Nephron (organoid): Measurements from ENCODE around the gene FAAP100.

Source experiments
- H3K27ac Mint-ChIP-seq, 3 experiments: 2 replicates each; pipeline ENCODE4 v1.8.0; 2020; ENCODE audit warnings: mixed read lengths in 3 of 3, mild to moderate bottlenecking in 2 of 3, moderate library complexity in 1 of 3
- H3K27me3 Mint-ChIP-seq: 2 replicates; pipeline ENCODE4 v1.8.0; 2021; ENCODE audit warnings: low read depth, mild to moderate bottlenecking, moderate library complexity, mixed read lengths
- H3K36me3 Mint-ChIP-seq: 2 replicates; pipeline ENCODE4 v1.8.0; 2020; ENCODE audit warnings: low read depth, mixed read lengths
- H3K4me1 Mint-ChIP-seq: 2 replicates; pipeline ENCODE4 v1.8.0; 2020; ENCODE audit warnings: mixed read lengths
- H3K4me3 Mint-ChIP-seq, 3 experiments: 2 replicates each; pipeline ENCODE4 v1.8.0; 2020; ENCODE audit warnings: mild to moderate bottlenecking in 3 of 3, mixed read lengths in 3 of 3, moderate library complexity in 2 of 3
- H3K9me3 Mint-ChIP-seq: 2 replicates; pipeline ENCODE4 v1.8.0; 2020; ENCODE audit warnings: mixed read lengths
- CTCF ChIP-seq, 3 experiments: fragments of 200-600 bp; sonication (generic); IDR thresholded peaks; one replicate each; pipeline ENCODE4 v1.5.0; 2021; ENCODE audit warnings: antibody characterized with exemption in 3 of 3; ENCODE audit not compliant: unreplicated experiment in 3 of 3

Gene FAAP100

GRCh38 chr17:81552244-81553017 lies at the start of gene FAAP100:
FAAP100 (minus strand) TSS chr17:81552353; CDS start chr17:81552330, 23 bp downstream.
- Mint-ChIP-seq H3K9me3 (no peaks in the 10 kb centered on the region), H3K36me3 (peaks cover 20% of the 10 kb centered on the region), H3K4me3 (peak within 1 kb of the TSS; percentile 89 to 91 (median 91)), H3K4me1 (peaks cover 22% of the 10 kb centered on the region), H3K27me3 (peaks cover 6% of the 10 kb centered on the region), H3K27ac (peak within 1 kb of the TSS; percentile 81 to 90 (median 87))
- no peak for TF ChIP-seq CTCF (IDR thresholded peaks at IDR 0.05; ENCODE audit: unreplicated experiment in 3 of 3)

- H3K9me3 Mint-ChIP-seq: no peaks in the 10 kb centered on the region
- H3K27ac Mint-ChIP-seq: peak overlapping the region in 1 of 3 experiments; percentile 17
- H3K4me3 Mint-ChIP-seq: no peak overlapping the region
- peak; percentile 84 to 86 (median 85) for TF ChIP-seq CTCF (IDR thresholded peaks at IDR 0.05; ENCODE audit: unreplicated experiment in 3 of 3)
- H3K4me1 Mint-ChIP-seq: no peaks in the 10 kb centered on the region
- peaks cover 52% of the 10 kb centered on the region for H3K36me3 Mint-ChIP-seq
- no peaks in the 10 kb centered on the region for H3K27me3 Mint-ChIP-seq
These were observed 49.5 kb upstream of the FAAP100 start for GRCh38 chr17:81601525-81602120.

- Mint-ChIP-seq H3K9me3 (no peaks in the 10 kb centered on the region), H3K4me3 (no peak overlapping the region), H3K27ac (no peak overlapping the region), H3K4me1 (no peaks in the 10 kb centered on the region), H3K36me3 (peaks cover 53% of the 10 kb centered on the region), H3K27me3 (no peaks in the 10 kb centered on the region)
- no peak for TF ChIP-seq CTCF (IDR thresholded peaks at IDR 0.05; ENCODE audit: unreplicated experiment in 3 of 3)
These were observed 47.8 kb upstream of the FAAP100 start for GRCh38 chr17:81599719-81600486.

- Mint-ChIP-seq H3K4me1 (no peaks in the 10 kb centered on the region), H3K27ac (no peak overlapping the region), H3K36me3 (peaks cover 63% of the 10 kb centered on the region), H3K9me3 (no peaks in the 10 kb centered on the region), H3K4me3 (no peak overlapping the region), H3K27me3 (no peaks in the 10 kb centered on the region)
- no peak for TF ChIP-seq CTCF (IDR thresholded peaks at IDR 0.05; ENCODE audit: unreplicated experiment in 3 of 3)
These were observed 41.1 kb upstream of the FAAP100 start for GRCh38 chr17:81593105-81593871.

GRCh38 chr17:81591971-81592370 lies 39.8 kb upstream of the FAAP100 start:
- H3K4me1 Mint-ChIP-seq: no peaks in the 10 kb centered on the region
- TF ChIP-seq CTCF (IDR thresholded peaks at IDR 0.05; ENCODE audit: unreplicated experiment in 3 of 3): no peak
- H3K4me3 Mint-ChIP-seq: no peak overlapping the region
- no peaks in the 10 kb centered on the region for H3K9me3 Mint-ChIP-seq
- H3K27me3 Mint-ChIP-seq: no peaks in the 10 kb centered on the region
- H3K27ac Mint-ChIP-seq: no peak overlapping the region
- H3K36me3 Mint-ChIP-seq: peaks cover 66% of the 10 kb centered on the region
